ENCODE data around the gene CSF1. TPM values are rescaled to one million over a fixed set of nuclear protein-coding genes. Genes with fewer than 3 reads are reported as not detected.

CSF1 gene
- total and polyA plus RNA-seq, 2 of the 13 experiments (the other 11 are each of a cell fraction or from before 2014, with no cell fraction given) = 4.6 to 13.3 TPM

GRCh38 chr1:109882288-109883245 is 28.1 kb upstream of the CSF1 start (continued):
- peak; percentile 73 for TF ChIP-seq ZNF574 (CRISPR knock-in tag; IDR thresholded peaks at IDR 0.05)
- TF ChIP-seq, protein P1, sequence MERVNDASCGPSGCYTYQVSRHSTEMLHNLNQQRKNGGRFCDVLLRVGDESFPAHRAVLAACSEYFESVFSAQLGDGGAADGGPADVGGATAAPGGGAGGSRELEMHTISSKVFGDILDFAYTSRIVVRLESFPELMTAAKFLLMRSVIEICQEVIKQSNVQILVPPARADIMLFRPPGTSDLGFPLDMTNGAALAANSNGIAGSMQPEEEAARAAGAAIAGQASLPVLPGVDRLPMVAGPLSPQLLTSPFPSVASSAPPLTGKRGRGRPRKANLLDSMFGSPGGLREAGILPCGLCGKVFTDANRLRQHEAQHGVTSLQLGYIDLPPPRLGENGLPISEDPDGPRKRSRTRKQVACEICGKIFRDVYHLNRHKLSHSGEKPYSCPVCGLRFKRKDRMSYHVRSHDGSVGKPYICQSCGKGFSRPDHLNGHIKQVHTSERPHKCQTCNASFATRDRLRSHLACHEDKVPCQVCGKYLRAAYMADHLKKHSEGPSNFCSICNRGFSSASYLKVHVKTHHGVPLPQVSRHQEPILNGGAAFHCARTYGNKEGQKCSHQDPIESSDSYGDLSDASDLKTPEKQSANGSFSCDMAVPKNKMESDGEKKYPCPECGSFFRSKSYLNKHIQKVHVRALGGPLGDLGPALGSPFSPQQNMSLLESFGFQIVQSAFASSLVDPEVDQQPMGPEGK (CRISPR knock-in tag; IDR thresholded peaks at IDR 0.05) = peak; percentile 63
- TF ChIP-seq GRHL1 (CRISPR knock-in tag; conservative IDR thresholded peaks at IDR 0.05) = no peak
- TF ChIP-seq ISL2 (CRISPR knock-in tag; IDR thresholded peaks at IDR 0.05) = peak; percentile 80; the same call in 1 of the 2 replicates
- no peak for TF ChIP-seq NFRKB (IDR thresholded peaks at IDR 0.05)
- no peak for TF ChIP-seq ZEB1 (IDR thresholded peaks at IDR 0.05; ENCODE audit: insufficient replicate concordance, low read depth)
- TF ChIP-seq, protein P2, sequence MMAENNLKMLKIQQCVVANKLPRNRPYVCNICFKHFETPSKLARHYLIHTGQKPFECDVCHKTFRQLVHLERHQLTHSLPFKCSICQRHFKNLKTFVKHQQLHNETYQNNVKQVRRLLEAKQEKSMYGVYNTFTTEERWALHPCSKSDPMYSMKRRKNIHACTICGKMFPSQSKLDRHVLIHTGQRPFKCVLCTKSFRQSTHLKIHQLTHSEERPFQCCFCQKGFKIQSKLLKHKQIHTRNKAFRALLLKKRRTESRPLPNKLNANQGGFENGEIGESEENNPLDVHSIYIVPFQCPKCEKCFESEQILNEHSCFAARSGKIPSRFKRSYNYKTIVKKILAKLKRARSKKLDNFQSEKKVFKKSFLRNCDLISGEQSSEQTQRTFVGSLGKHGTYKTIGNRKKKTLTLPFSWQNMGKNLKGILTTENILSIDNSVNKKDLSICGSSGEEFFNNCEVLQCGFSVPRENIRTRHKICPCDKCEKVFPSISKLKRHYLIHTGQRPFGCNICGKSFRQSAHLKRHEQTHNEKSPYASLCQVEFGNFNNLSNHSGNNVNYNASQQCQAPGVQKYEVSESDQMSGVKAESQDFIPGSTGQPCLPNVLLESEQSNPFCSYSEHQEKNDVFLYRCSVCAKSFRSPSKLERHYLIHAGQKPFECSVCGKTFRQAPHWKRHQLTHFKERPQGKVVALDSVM (CRISPR knock-in tag; IDR thresholded peaks at IDR 0.05) = peak; percentile 98
- TF ChIP-seq HDAC2 (CRISPR knock-in tag; IDR thresholded peaks at IDR 0.05) = peak; percentile 74
- TF ChIP-seq KAT7 (CRISPR knock-in tag; IDR thresholded peaks at IDR 0.05; ENCODE audit: borderline replicate concordance) = no peak
- no peak for TF ChIP-seq ZFP1 (CRISPR knock-in tag; IDR thresholded peaks at IDR 0.05)
- TF ChIP-seq, protein P3, sequence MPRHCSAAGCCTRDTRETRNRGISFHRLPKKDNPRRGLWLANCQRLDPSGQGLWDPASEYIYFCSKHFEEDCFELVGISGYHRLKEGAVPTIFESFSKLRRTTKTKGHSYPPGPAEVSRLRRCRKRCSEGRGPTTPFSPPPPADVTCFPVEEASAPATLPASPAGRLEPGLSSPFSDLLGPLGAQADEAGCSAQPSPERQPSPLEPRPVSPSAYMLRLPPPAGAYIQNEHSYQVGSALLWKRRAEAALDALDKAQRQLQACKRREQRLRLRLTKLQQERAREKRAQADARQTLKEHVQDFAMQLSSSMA (CRISPR knock-in tag; IDR thresholded peaks at IDR 0.05) = no peak
- TF ChIP-seq, protein P4, sequence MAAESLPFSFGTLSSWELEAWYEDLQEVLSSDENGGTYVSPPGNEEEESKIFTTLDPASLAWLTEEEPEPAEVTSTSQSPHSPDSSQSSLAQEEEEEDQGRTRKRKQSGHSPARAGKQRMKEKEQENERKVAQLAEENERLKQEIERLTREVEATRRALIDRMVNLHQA (CRISPR knock-in tag; IDR thresholded peaks at IDR 0.05) = no peak
- TF ChIP-seq HNRNPK (IDR thresholded peaks at IDR 0.05; ENCODE audit: low read depth, low read length, poor library complexity, severe bottlenecking) = no peak
- TF ChIP-seq, protein P5, sequence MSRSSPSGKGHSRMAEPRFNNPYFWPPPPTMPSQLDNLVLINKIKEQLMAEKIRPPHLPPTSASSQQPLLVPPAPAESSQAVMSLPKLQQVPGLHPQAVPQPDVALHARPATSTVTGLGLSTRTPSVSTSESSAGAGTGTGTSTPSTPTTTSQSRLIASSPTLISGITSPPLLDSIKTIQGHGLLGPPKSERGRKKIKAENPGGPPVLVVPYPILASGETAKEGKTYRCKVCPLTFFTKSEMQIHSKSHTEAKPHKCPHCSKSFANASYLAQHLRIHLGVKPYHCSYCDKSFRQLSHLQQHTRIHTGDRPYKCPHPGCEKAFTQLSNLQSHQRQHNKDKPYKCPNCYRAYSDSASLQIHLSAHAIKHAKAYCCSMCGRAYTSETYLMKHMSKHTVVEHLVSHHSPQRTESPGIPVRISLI (CRISPR knock-in tag; IDR thresholded peaks at IDR 0.05; ENCODE audit: borderline replicate concordance) = peak; percentile 91
- peak; percentile 49 to 75; a peak in 3 of 4 replicates for TF ChIP-seq EP300 (IDR thresholded peaks at IDR 0.05; ENCODE audit: low read depth in 2 of 2, low read length in 2 of 2)
- peak; percentile 65; the same call in 1 of the 2 replicates for TF ChIP-seq EP300 (CRISPR knock-in tag; IDR thresholded peaks at IDR 0.05; ENCODE audit: borderline replicate concordance)
- no peak for TF ChIP-seq ZNF282 (IDR thresholded peaks at IDR 0.05; ENCODE audit: partially characterized antibody)

All from HepG2 (cell line).